Measurements from ENCODE around the gene MYOD1.

MYOD1 gene

DNA sequence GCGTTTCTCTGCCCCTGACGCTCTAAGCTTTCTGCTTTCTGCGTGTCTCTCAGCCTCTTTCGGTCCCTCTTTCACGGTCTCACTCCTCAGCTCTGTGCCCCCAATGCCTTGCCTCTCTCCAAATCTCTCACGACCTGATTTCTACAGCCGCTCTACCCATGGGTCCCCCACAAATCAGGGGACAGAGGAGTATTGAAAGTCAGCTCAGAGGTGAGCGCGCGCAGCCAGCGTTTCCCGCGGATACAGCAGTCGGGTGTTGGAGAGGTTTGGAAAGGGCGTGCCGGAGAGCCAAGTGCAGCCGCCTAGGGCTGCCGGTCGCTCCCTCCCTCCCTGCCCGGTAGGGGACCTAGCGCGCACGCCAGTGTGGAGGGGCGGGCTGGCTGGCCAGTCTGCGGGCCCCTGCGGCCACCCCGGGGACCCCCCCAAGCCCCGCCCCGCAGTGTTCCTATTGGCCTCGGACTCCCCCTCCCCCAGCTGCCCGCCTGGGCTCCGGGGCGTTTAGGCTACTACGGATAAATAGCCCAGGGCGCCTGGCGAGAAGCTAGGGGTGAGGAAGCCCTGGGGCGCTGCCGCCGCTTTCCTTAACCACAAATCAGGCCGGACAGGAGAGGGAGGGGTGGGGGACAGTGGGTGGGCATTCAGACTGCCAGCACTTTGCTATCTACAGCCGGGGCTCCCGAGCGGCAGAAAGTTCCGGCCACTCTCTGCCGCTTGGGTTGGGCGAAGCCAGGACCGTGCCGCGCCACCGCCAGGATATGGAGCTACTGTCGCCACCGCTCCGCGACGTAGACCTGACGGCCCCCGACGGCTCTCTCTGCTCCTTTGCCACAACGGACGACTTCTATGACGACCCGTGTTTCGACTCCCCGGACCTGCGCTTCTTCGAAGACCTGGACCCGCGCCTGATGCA is at the start of gene MYOD1:
Gene MYOD1 (plus strand): TSS at position 544 of the 910 bp plus-strand sequence. CDS start 212 bp downstream, at position 756.
- no peak within 1 kb of the TSS for H3K27ac ChIP-seq
- TF ChIP-seq, protein P1, sequence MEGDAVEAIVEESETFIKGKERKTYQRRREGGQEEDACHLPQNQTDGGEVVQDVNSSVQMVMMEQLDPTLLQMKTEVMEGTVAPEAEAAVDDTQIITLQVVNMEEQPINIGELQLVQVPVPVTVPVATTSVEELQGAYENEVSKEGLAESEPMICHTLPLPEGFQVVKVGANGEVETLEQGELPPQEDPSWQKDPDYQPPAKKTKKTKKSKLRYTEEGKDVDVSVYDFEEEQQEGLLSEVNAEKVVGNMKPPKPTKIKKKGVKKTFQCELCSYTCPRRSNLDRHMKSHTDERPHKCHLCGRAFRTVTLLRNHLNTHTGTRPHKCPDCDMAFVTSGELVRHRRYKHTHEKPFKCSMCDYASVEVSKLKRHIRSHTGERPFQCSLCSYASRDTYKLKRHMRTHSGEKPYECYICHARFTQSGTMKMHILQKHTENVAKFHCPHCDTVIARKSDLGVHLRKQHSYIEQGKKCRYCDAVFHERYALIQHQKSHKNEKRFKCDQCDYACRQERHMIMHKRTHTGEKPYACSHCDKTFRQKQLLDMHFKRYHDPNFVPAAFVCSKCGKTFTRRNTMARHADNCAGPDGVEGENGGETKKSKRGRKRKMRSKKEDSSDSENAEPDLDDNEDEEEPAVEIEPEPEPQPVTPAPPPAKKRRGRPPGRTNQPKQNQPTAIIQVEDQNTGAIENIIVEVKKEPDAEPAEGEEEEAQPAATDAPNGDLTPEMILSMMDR (conservative IDR thresholded peaks at IDR 0.05): no peak

DNA sequence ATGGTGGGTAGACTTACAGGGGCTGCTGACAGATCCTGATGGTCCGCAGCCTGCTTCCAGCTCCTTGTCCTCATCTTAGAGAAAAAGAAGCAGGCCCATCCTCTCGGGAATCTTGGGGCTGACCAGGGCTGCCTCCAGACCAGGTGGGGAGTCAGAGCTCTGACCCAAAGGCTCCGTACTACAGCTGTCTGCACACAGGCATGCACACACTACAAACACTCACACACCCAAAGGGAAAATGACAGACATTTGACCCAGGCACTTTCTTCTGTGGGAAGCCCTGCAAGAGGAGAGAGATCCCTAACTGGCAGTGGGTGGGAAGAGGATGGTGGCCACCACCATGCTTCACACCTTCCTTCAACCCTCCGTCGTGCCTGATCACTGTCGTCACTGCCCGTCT is 46.9 kb upstream of the MYOD1 start:
- TF ChIP-seq, protein P1 (conservative IDR thresholded peaks at IDR 0.05): no peak
- no peak overlapping the region for H3K27ac ChIP-seq

DNA sequence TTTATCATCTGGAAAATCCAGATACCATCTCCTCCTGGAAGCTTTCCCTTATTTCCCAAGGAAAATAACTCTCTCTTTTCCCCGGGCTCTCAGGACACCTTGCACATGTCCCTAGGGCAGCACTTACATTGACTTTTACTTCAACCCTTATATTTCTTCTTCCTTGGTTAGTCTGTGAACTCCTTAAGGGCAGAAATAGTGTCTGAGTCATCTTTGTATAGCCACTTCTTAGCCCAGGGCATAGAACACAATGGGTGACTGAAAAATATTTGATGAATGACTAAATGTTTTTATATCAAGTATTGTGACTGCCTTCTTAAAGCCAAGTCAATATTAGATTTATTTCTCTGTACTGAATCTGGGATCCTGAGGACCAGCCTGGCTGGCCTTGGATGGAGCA is 45.4 kb upstream of the MYOD1 start:
- no peak overlapping the region for H3K27ac ChIP-seq
- TF ChIP-seq, protein P1 (conservative IDR thresholded peaks at IDR 0.05): no peak

DNA sequence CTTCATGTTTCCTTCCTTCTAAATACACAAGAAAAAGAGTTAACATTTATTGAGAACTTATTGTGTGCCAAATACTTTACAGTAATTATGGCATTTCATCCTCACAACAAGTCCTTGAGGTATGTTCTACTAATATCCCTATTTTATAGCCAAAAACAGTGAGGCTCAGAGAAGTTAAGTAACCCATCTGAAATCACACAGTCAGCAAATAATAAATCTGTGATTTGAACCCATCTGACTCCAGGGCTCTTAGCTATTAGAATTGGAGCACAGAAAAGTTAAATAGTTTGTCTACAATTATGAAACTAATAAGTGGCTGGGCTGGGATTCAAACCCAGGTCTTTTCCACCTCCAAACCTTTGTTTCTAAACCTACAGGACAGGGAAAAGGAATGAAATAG is 36.5 kb upstream of the MYOD1 start:
- H3K27ac ChIP-seq: no peak overlapping the region
- TF ChIP-seq, protein P1 (conservative IDR thresholded peaks at IDR 0.05): no peak

DNA sequence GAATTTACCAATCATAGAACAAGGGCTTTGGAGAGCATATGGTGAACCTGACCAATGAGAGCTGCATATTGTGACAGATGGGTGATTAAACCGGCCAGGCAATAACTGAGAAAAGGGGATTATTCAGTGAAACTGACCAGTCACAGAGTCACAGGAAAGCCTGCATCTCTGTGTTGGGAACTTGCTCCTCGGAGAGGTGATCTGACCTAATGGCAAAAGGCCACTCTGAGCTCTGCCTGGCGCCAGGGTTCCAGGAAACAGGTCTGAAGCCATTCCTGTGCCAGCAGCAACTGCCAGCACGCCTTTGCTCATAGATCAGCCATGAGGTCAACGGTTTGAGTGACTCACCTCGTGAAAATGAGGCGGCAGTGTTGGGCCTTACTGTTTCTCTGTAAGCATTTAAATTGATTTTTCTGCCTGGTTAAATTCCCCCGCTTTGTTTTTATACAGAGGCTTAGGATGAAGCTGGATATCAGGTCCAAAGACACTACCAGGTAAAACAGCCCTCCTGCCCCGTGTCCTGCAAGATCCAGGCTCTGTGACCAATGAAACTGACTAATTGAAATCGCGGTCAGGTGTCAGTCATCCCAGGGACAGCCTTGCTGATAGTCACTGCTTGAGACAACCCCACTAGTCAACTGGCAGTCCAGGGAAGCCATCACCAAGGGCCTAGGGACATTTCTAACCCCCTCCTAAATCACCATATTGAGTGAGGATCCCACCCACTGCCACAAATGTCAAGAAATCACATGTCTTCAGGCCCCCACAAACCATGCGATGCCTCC is 35.8 kb upstream of the MYOD1 start:
- H3K27ac ChIP-seq: no peak overlapping the region
- TF ChIP-seq, protein P1 (conservative IDR thresholded peaks at IDR 0.05): no peak

DNA sequence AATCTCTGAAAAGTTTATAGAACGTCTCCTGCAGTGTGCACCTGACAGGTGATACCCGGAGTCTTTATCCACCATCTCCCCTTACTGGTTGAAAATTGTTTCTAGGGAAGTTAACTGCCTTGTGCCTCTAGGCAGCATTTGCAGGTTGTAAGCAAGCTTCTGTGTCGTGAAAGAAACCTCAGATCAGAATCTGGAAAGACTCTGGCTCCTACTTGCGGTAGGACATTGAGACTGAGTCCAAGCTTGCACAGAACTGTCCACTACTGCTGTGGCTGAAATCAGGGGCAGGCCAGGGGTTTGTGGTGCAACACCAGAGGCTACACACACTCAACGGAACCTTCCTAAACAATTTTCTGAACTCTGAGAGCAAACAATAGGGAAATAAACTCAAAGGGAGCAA is 34.8 kb upstream of the MYOD1 start:
- TF ChIP-seq, protein P1 (conservative IDR thresholded peaks at IDR 0.05): no peak
- no peak overlapping the region for H3K27ac ChIP-seq

All from VCaP (cell line).